GM18526 (cell line): ENCODE data around the gene SP5.

ENCODE experiments used
- POLR2A ChIP-seq: IDR thresholded peaks from 3 replicates; pipeline ENCODE4 v1.6.1; 2011; ENCODE audit not compliant: insufficient read length; ENCODE audit errors: extremely low read depth

The SP5 gene

DNA sequence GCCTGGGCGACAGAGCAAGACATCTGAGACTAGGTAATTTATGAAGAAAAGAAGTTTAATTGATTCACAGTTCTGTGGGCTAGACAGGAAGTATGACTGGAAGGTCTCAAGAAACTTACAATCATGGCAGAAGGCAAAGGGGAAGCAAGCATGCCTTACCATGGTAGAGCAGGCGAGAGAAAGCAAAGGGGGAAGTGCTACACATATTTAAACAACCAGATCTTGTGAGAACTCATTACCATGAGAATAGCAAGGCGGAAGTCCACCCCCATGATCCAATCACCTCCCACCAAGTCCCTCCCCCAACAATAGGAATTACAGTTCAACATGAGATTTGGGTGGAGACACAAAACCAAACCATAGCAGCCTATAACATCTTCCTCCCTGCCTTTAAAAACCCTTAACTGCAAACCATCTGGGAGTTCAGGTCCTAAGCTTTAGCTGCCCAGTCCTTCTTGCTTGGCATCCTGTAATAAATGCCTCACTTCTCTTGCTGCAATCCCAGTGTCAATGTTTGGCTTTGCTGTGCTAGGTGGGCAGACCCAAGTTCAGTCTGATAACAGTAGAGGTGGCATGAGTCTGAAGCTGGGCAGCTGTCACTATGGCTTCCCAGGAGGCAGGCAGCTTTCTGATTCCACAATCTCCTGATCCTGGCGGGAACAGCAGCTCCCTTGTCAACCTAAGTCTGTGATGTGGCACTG, 11.2 kb upstream of the SP5 start:
- TF ChIP-seq POLR2A: no peak

DNA sequence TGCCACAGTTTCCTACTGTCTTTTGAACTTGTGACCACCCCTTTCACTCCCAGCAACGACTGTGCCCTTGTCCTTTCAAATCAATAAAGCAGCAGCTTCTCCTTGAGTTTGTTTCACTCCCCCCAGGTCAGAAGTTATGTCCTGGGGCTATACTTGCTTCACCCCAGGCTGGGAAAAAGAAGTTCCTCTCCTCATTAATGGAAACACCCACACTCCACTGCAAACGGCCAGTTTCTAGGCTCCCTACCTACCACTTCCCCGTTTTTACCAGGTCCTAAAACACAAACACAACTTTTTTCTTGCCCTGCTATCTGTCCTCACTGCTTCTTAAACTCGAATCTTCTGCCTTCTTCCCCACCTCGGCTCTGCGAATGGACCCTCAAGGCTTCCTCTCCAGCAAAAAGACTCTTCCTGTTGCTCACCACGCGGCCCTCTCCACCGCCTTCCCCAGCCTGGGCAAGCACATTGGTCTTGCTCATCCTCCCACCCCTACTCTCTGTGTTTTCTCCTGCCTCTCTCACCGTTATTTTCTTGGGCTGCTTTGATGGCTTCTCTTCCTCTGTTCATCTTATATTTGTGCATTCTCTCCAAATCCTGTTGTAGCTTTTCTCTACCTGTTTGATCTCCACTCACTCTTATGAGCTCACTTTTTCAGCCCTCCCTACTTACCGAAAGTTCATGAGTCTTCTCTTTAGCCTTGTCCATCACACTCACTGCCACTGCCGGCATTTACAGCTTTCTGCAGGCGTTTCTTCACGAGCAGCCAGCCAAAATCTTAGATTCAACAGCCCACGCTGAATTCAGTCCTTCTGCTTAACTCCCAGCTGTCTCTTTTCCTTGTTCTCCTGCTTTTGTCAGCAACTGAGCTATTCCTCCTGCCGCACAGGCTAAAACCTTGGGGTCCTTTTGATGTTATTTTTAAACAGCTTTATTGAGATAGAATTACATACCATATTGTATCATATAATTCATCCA, 7.0 kb upstream of the SP5 start:
- no peak for TF ChIP-seq POLR2A

- TF ChIP-seq POLR2A: no peak
Observed at GRCh38 chr2:170710609-170710979, 4.5 kb upstream of the SP5 start.

DNA sequence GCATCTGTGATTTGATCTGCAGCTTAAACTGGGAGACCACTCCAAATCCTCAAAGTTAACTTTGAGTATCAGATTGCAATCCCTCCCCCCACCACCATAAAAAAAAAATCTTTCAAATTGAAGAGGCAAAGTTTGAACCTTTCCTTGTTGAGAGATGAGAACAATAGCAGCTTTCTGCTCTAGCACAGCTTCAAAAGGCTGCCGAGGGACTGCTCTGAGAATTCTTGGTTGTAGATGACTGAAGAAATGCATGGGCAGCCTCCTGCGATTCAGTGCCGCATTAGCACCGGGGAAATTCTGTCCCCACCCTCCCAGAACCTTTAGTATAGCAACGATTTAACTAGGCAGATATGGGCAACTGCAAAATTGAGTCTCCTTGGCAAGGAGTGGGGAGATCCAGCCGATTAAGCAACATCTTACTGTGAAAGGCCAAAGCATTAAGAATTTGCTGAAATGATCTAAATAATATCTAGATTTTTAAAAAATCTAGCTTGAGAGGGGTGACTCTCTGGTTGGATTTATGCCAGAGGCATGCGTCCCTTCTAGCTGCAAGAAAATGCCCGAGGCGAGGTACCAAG, 3.9 kb upstream of the SP5 start:
- no peak for TF ChIP-seq POLR2A

DNA sequence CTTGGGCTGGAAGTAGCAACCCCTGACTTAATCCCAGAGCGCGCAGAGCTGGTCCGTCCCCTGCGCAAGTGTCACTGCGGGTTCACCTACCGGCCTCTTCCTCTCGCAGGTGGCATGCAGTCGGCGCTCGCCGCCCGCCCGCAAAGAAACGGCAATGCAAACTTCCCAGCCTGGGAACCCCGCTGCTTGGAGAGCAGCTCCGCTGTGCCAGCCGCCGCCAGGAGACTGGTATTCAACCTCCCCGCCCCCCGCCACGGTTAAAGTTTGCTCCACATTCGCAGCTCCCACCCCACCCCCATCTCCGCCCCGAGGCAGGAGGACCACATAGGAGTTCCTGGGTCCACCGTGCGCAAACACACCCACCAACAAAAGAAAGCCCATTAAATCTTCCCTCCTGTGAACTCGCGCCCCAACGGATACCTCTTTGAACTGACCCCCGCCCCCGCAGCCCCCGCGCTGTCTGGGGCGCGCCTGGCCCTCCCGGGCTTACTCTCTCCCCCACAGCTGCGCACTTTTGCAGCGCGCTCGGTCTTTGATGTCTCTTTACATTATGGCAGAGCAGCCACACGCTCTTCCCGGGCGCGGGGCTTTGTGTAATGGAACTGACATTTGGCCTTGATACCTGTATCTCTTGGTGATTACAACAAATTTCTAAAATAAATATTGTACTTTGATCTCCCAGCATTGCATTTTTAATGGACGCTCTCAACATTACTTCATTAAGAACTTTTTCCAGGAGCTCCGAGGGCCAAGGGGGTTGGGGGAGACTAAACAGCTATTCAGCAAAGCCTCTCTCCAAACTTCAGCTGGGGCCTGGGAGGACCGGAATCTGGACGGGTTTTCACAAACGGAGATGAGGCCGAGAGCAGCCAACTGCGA, 3.1 kb upstream of the SP5 start:
- TF ChIP-seq POLR2A: no peak

- TF ChIP-seq POLR2A: no peak
Observed at GRCh38 chr2:170712653-170713542, 2.2 kb upstream of the SP5 start.

GRCh38 chr2:170713543-170714380, 1.4 kb upstream of the SP5 start:
- TF ChIP-seq POLR2A: no peak

GRCh38 chr2:170714381-170715061, 616 bp upstream of the SP5 start:
- TF ChIP-seq POLR2A: no peak

DNA sequence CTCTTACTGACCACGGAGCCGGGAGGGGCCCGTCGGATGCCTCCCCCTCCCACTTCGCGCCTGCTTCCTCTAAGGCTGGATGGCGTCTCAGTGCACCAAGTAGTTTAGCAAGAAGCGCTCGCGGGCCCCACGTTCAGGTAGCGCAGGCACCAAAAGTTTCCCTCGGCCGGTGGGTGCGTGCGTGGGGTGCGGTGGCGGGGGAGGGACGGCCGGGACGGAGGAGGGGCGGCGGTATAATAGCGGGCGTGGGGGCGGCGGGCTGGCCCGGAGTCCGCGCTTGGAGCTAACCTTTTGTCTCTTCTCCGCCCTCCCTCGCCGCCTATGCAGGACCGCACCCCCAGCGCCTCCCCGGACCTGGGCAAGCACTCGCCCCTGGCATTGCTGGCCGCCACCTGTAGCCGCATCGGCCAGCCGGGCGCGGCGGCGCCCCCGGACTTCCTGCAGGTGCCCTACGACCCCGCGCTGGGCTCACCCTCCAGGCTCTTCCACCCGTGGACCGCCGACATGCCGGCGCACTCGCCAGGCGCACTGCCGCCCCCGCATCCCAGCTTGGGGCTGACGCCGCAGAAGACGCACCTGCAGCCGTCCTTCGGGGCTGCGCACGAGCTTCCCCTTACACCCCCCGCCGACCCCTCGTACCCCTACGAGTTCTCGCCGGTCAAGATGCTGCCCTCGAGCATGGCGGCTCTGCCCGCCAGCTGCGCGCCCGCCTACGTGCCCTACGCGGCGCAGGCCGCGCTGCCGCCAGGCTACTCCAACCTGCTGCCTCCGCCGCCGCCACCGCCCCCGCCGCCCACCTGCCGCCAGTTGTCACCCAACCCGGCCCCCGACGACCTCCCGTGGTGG, 1.0 kb downstream of the SP5 start:
- no peak for TF ChIP-seq POLR2A

- TF ChIP-seq POLR2A: no peak
Observed at GRCh38 chr2:170716851-170717598, 1.9 kb downstream of the SP5 start.

DNA sequence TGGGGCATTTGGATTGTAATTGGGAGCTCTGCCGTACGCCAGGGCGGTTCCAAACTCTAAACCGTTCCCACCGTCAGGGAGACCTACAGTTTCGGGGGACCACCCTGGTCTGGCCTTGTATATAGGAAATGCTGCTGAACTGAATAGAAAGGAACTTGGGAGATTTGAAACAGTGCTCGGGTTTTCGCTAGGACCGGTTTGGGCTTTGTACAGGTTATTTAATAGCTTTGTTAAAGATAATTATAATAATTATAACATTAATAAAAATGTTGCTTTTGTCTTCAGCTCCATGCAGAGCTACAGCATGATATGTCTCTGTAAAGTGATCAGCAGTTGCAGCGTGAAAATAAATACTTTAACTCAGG, 2.4 kb downstream of the SP5 start:
- TF ChIP-seq POLR2A: no peak
